ENCODE measurements around the gene SEC14L6.
A peak's percentile ranks its signal among the peaks of the same experiment; 100 is the strongest.
"Not testable (repeated sequence)": the region's sequence is repeated elsewhere in the genome, so short reads cannot be mapped to it uniquely, and the experiment has no call there.

SEC14L6 gene

GRCh38 chr22:30574095-30574981, 27.8 kb upstream of the SEC14L6 start, which contains the start of gene GAL3ST1:
TSS of gene GAL3ST1 (minus strand) at chr22:30574665. CDS start at chr22:30557392, 17,273 bp downstream.
- H3K27ac ChIP-seq, result peak within 1 kb of the TSS; percentile 91
- TF ChIP-seq ZFX (IDR thresholded peaks at IDR 0.05; ENCODE audit: borderline replicate concordance) (no peak), CTCF (IDR thresholded peaks at IDR 0.05) (no peak)

- H3K27ac ChIP-seq, result peak overlapping the region; percentile 91
- TF ChIP-seq CTCF (IDR thresholded peaks at IDR 0.05) (no peak), ZFX (IDR thresholded peaks at IDR 0.05; ENCODE audit: borderline replicate concordance) (no peak)
These were observed 27.1 kb upstream of the SEC14L6 start for GRCh38 chr22:30573594-30574094.

GRCh38 chr22:30572840-30573593, 26.5 kb upstream of the SEC14L6 start:
- H3K27ac ChIP-seq, result peak overlapping the region; percentile 91
- TF ChIP-seq ZFX (IDR thresholded peaks at IDR 0.05; ENCODE audit: borderline replicate concordance), result no peak
- TF ChIP-seq CTCF (IDR thresholded peaks at IDR 0.05), result no peak

GRCh38 chr22:30572210-30572609, 25.7 kb upstream of the SEC14L6 start:
- no peak for TF ChIP-seq CTCF (IDR thresholded peaks at IDR 0.05)
- TF ChIP-seq ZFX (IDR thresholded peaks at IDR 0.05; ENCODE audit: borderline replicate concordance), result no peak
- peak overlapping the region; percentile 91 for H3K27ac ChIP-seq

- H3K27ac ChIP-seq, result no peak overlapping the region
- TF ChIP-seq ZFX (IDR thresholded peaks at IDR 0.05; ENCODE audit: borderline replicate concordance), result no peak
- no peak for TF ChIP-seq CTCF (IDR thresholded peaks at IDR 0.05)
These were observed 23.2 kb upstream of the SEC14L6 start for GRCh38 chr22:30569674-30570202.

- TF ChIP-seq CTCF (IDR thresholded peaks at IDR 0.05) (no peak), ZFX (IDR thresholded peaks at IDR 0.05; ENCODE audit: borderline replicate concordance) (no peak)
- no peak overlapping the region for H3K27ac ChIP-seq
These were observed 21.7 kb upstream of the SEC14L6 start for GRCh38 chr22:30568137-30568805.

GRCh38 chr22:30567277-30567676, 20.7 kb upstream of the SEC14L6 start:
- not testable (repeated sequence) for H3K27ac ChIP-seq

Data from 22Rv1 (cell line).